HFFc6 (cell line): ENCODE data around the gene POC1B. TPM values are rescaled to one million over a fixed set of nuclear protein-coding genes. Genes with fewer than 3 reads are reported as not detected.

Experiments used
- DNase-seq: peaks from one replicate; pipeline ENCODE4 v3.0.0-alpha.2; 2018
- H3K27ac Mint-ChIP-seq: 2 replicates; pipeline ENCODE4 v1.8.0; 2020; ENCODE audit warnings: mild to moderate bottlenecking, mixed read lengths
- H3K27me3 Mint-ChIP-seq: 2 replicates; pipeline ENCODE4 v1.8.0; 2021; ENCODE audit warnings: mild to moderate bottlenecking, moderate library complexity, mixed read lengths; ENCODE audit not compliant: insufficient read depth
- H3K36me3 Mint-ChIP-seq: 2 replicates; pipeline ENCODE4 v1.8.0; 2021; ENCODE audit warnings: low read depth, mixed read lengths
- H3K4me1 Mint-ChIP-seq: 2 replicates; pipeline ENCODE4 v1.8.0; 2020; ENCODE audit warnings: low read depth, mixed read lengths
- H3K4me3 Mint-ChIP-seq: 2 replicates; pipeline ENCODE4 v1.8.0; 2020; ENCODE audit warnings: mild to moderate bottlenecking, moderate library complexity, mixed read lengths
- H3K9me3 Mint-ChIP-seq: 2 replicates; pipeline ENCODE4 v1.8.0; 2020; ENCODE audit warnings: mild to moderate bottlenecking, mixed read lengths
- CTCF ChIP-seq: fragments of 200-600 bp; sonication (generic); IDR thresholded peaks from 2 replicates; pipeline ENCODE4 v1.5.0; 2021; ENCODE audit warnings: antibody characterized with exemption, mild to moderate bottlenecking
- total RNA-seq, 6 experiments: library from RNA; stranded (reverse); fragmentation: NEBNext Ultra II Directional; extraction: Animal tissue kit (Norgen Biotek cat#: 25700); gene quantifications; 2 replicates in 1 of 6; 3 replicates in 5 of 6; pipeline ENCODE4 v1.2.3, GENCODE V29; 2021

Gene POC1B
- total RNA-seq, 6 experiments from 2014 or later = 10.4 to 12.6 (median 11.1) TPM

- Mint-ChIP-seq H3K9me3 (no peaks in the 10 kb centered on the region), H3K4me1 (peaks cover 30% of the 10 kb centered on the region), H3K27me3 (no peaks in the 10 kb centered on the region), H3K36me3 (peaks cover 11% of the 10 kb centered on the region), H3K4me3 (no peak overlapping the region), H3K27ac (no peak overlapping the region)
- DNase-seq = no peak
- TF ChIP-seq CTCF = no peak
These were observed 96.3 kb downstream of the POC1B start for GRCh38 chr12:89429528-89429927.

- Mint-ChIP-seq H3K4me1 (peaks cover 17% of the 10 kb centered on the region), H3K9me3 (no peaks in the 10 kb centered on the region), H3K27me3 (no peaks in the 10 kb centered on the region), H3K36me3 (peaks cover 4% of the 10 kb centered on the region), H3K4me3 (peak overlapping the region; percentile 38; the same call in 1 of the 2 replicates), H3K27ac (peak overlapping the region; percentile 79)
- TF ChIP-seq CTCF = no peak
- DNase-seq = peak; percentile 8
These were observed 98.2 kb downstream of the POC1B start for GRCh38 chr12:89427508-89428156.

DNA sequence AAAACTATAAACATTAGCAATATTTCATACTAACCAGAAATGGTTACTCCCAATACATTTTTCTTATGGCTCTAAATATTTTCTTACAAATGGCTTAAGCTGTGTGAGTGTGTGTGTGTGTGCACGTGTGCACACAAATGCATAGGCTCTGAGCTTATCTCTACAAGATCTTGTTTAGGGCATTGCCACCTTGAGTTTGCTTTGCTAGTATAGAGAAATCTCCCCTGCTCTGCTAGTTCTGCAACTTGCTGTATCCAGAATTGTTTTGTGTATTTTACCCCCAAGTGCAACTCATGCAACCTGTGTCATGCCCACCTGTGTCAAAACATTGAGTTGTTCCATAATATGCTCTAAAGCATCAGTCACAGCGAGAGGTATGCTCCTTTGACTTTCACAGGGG lies 101.0 kb downstream of the POC1B start:
- DNase-seq = no peak
- no peak overlapping the region for H3K27ac Mint-ChIP-seq
- no peaks in the 10 kb centered on the region for H3K36me3 Mint-ChIP-seq
- TF ChIP-seq CTCF = no peak
- no peak overlapping the region for H3K4me3 Mint-ChIP-seq
- no peaks in the 10 kb centered on the region; the same call in 1 of the 2 replicates for H3K27me3 Mint-ChIP-seq
- H3K4me1 Mint-ChIP-seq = peaks cover 11% of the 10 kb centered on the region
- H3K9me3 Mint-ChIP-seq = no peaks in the 10 kb centered on the region

DNA sequence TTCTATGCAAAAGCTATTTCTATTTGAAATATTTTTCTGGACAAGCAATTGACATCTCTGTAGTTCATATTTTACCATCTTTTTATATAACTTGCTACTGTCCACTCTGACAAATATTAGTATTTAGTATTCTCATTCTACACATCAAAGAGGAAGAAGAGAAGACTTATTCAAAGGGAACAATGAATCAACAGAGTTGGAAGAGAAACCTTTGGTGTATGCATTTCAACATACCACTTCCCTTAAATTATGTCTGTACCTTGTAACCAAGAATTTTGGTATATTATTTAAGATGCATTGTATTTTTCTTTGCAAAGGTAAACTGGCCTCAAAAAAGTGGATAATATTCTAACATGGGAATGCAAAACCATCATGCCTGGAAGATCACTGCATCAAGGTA lies 101.5 kb downstream of the POC1B start:
- TF ChIP-seq CTCF = no peak
- Mint-ChIP-seq H3K27ac (no peak overlapping the region), H3K4me1 (peaks cover 11% of the 10 kb centered on the region), H3K4me3 (no peak overlapping the region), H3K36me3 (no peaks in the 10 kb centered on the region), H3K27me3 (no peaks in the 10 kb centered on the region; the same call in 1 of the 2 replicates), H3K9me3 (no peaks in the 10 kb centered on the region)
- no peak for DNase-seq

GRCh38 chr12:89421092-89421835 lies 104.6 kb downstream of the POC1B start:
- H3K36me3 Mint-ChIP-seq = peaks cover 5% of the 10 kb centered on the region; the same call in 1 of the 2 replicates
- TF ChIP-seq CTCF = peak; percentile 53
- DNase-seq = no peak
- H3K4me3 Mint-ChIP-seq = no peak overlapping the region
- H3K27me3 Mint-ChIP-seq = no peaks in the 10 kb centered on the region; the same call in 1 of the 2 replicates
- peaks cover 28% of the 10 kb centered on the region for H3K4me1 Mint-ChIP-seq
- no peaks in the 10 kb centered on the region for H3K9me3 Mint-ChIP-seq
- H3K27ac Mint-ChIP-seq = no peak overlapping the region; the same call in 1 of the 2 replicates
